Spleen (tissue), 7 donors: Measurements from ENCODE around the gene SEPSECS.

Experiments
- CTCF ChIP-seq, 11 experiments: fragments of 200-600 bp in 7 of 11; fragments of 450-650 bp in 4 of 11; sonication (generic) in 4 of 11; IDR thresholded peaks in 8 of 11; conservative IDR thresholded peaks in 3 of 11; 1 replicate in 7 of 11; 2 replicates in 4 of 11; pipeline versions ENCODE4 v1.4.0 to v1.8.0; 2016 to 2021; ENCODE audit warnings: antibody characterized with exemption in 11 of 11, inconsistent platforms in 4 of 11, mild to moderate bottlenecking in 1 of 11
- POLR2A ChIP-seq, 3 donors: fragments of 450-650 bp; IDR thresholded peaks; one replicate each; pipeline ENCODE4 v1.5.1; 2017; ENCODE audit warnings: antibody characterized with exemption in 3 of 3, mild to moderate bottlenecking in 1 of 3
- donor health status: DM: no; HTN: no; CAD: no; lungs with moderate emphysema.
- donor health status: DM: no; HTN: no; CAD: no.
- donor health status: DM: no; HTN: no; CAD: no.

- TF ChIP-seq CTCF (IDR thresholded peaks at IDR 0.05 in 8 of 11, conservative IDR thresholded peaks at IDR 0.05 in 3 of 11) (no peak), POLR2A (IDR thresholded peaks at IDR 0.05) (no peak)
Observed at GRCh38 chr4:25120146-25120940, 39.9 kb downstream of the SEPSECS start.
